SK-N-SH (cell line): Measurements from ENCODE around the gene SMIM24. TPM values are rescaled to one million over a fixed set of nuclear protein-coding genes. Genes with fewer than 3 reads are reported as not detected.

Source experiments
- CTCF ChIA-PET: fragments of 300-600, 350-600 bp; formaldehyde crosslinking; extraction: SDS; loops from one replicate; lab custom pipeline; 2021; lab: Yijun Ruan, JAX
- POLR2A ChIA-PET: fragments of 350-600 bp; sonication (Branson Sonifier 250); formaldehyde crosslinking; extraction: SDS; loops from one replicate; lab custom pipeline; 2020; ENCODE audit warnings: antibody characterized with exemption, inconsistent platforms; lab: Yijun Ruan, JAX
- DNase-seq: peaks from one replicate; pipeline ENCODE4 v3.0.0; 2012
- H2AFZ ChIP-seq: fragments of 200-600 bp; sonication (generic); 2 replicates; pipeline ENCODE4 v1.8.1; 2016; ENCODE audit warnings: antibody characterized with exemption, mild to moderate bottlenecking, low read depth
- H3F3A ChIP-seq: fragments of 200-600 bp; sonication (generic); replicated peaks from 2 replicates; pipeline ENCODE3; 2016; ENCODE audit warnings: antibody characterized with exemption, mild to moderate bottlenecking; ENCODE audit not compliant: insufficient read depth
- H3K27ac ChIP-seq, 2 experiments: fragments of 200-500 bp in 1 of 2; fragments of 200-600 bp in 1 of 2; sonication (Bioruptor generic) in 1 of 2; sonication (generic), shearing (Covaris generic) in 1 of 2; 2 replicates each; pipeline versions ENCODE4 v1.5.1 to v1.6.1; 2014 to 2016; ENCODE audit warnings: low read depth in 2 of 2, inconsistent platforms in 1 of 2, low read length in 1 of 2, mild to moderate bottlenecking in 1 of 2, mixed read lengths in 1 of 2
- H3K27me3 ChIP-seq: fragments of 200-600 bp; sonication (generic), shearing (Covaris generic); 2 replicates; pipeline ENCODE4 v1.6.1; 2016; ENCODE audit warnings: mixed run types; ENCODE audit not compliant: insufficient read depth
- H3K36me3 ChIP-seq, 2 experiments: fragments of 200-500 bp in 1 of 2; fragments of 200-600 bp in 1 of 2; sonication (Bioruptor generic) in 1 of 2; sonication (generic) in 1 of 2; replicated peaks in 1 of 2; 2 replicates each; pipeline versions ENCODE3 to v1.5.1; 2014 to 2016; ENCODE audit warnings: low read length in 1 of 2, mild to moderate bottlenecking in 1 of 2; ENCODE audit not compliant: insufficient read depth in 2 of 2, control insufficient read depth in 1 of 2
- H3K4me1 ChIP-seq, 2 experiments: fragments of 200-500 bp in 1 of 2; fragments of 200-600 bp in 1 of 2; sonication (Bioruptor generic) in 1 of 2; sonication (generic), shearing (Covaris generic) in 1 of 2; 2 replicates each; pipeline versions ENCODE4 v1.5.1 to v1.6.1; 2014 to 2016; ENCODE audit warnings: low read depth in 1 of 2, low read length in 1 of 2, mixed run types in 1 of 2; ENCODE audit not compliant: insufficient read depth in 2 of 2, control insufficient read depth in 1 of 2
- H3K4me2 ChIP-seq: fragments of 200-600 bp; sonication (generic), shearing (Covaris generic); 2 replicates; pipeline ENCODE4 v1.6.1; 2017; ENCODE audit warnings: mixed run types
- H3K4me3 ChIP-seq, 2 experiments: fragments of 200-500 bp in 1 of 2; fragments of 200-600 bp in 1 of 2; sonication (Bioruptor generic) in 1 of 2; sonication (generic), shearing (Covaris generic) in 1 of 2; 2 replicates each; pipeline versions ENCODE4 v1.5.1 to v1.8.1; 2014 to 2016; ENCODE audit warnings: low read depth in 2 of 2, inconsistent platforms in 1 of 2, low read length in 1 of 2, mild to moderate bottlenecking in 1 of 2, mixed read lengths in 1 of 2, moderate library complexity in 1 of 2
- H3K79me2 ChIP-seq: fragments of 200-600 bp; sonication (generic); 2 replicates; pipeline ENCODE4 v1.8.1; 2017; ENCODE audit warnings: mild to moderate bottlenecking; ENCODE audit not compliant: insufficient read depth
- H3K9ac ChIP-seq: fragments of 200-600 bp; sonication (generic); 2 replicates; pipeline ENCODE4 v1.6.1; 2017; ENCODE audit warnings: mixed run types
- H3K9me2 ChIP-seq: fragments of 200-600 bp; sonication (generic); 2 replicates; pipeline ENCODE4 v1.6.1; 2017; ENCODE audit warnings: mixed run types
- H3K9me3 ChIP-seq: fragments of 200-600 bp; sonication (generic); 2 replicates; pipeline ENCODE4 v1.6.1; 2017; ENCODE audit warnings: mixed run types, mild to moderate bottlenecking, moderate library complexity
- H4K20me1 ChIP-seq: fragments of 200-600 bp; sonication (generic); 2 replicates; pipeline ENCODE4 v1.6.1; 2017; ENCODE audit warnings: mild to moderate bottlenecking, mixed run types; ENCODE audit not compliant: insufficient read depth
- FOSL2 ChIP-seq: IDR thresholded peaks from 2 replicates; pipeline ENCODE4 v1.4.0; 2012; ENCODE audit warnings: low read depth, mild to moderate bottlenecking, moderate library complexity, borderline replicate concordance
- FOXJ3 ChIP-seq: sonication (generic); formaldehyde crosslinking; IDR thresholded peaks from 2 replicates; pipeline ENCODE4 v1.5.1; 2020; ENCODE audit warnings: mild to moderate bottlenecking, missing genetic modification reagents
- FOXM1 ChIP-seq: IDR thresholded peaks from 2 replicates; pipeline ENCODE4 v1.4.0; 2012; ENCODE audit warnings: low read depth, mild to moderate bottlenecking
- GABPA ChIP-seq: IDR thresholded peaks from 2 replicates; pipeline ENCODE4 v1.4.0; 2012; ENCODE audit warnings: low read depth, mild to moderate bottlenecking
- GATA2 ChIP-seq: sonication (generic); formaldehyde crosslinking; IDR thresholded peaks from 2 replicates; pipeline ENCODE4 v1.5.0; 2020; ENCODE audit warnings: mild to moderate bottlenecking, missing genetic modification reagents
- JUND ChIP-seq: IDR thresholded peaks from 2 replicates; pipeline ENCODE4 v1.4.0; 2012
- MAX ChIP-seq: IDR thresholded peaks from 2 replicates; pipeline ENCODE4 v1.4.0; 2012; ENCODE audit warnings: low read depth
- MEF2A ChIP-seq: IDR thresholded peaks from 2 replicates; pipeline ENCODE4 v1.4.0; 2012; ENCODE audit warnings: low read depth, borderline replicate concordance
- NRF1 ChIP-seq: IDR thresholded peaks from 2 replicates; pipeline ENCODE4 v1.6.1; 2012; ENCODE audit warnings: low read depth, mild to moderate bottlenecking, low read length
- PBX3 ChIP-seq: IDR thresholded peaks from 2 replicates; pipeline ENCODE4; 2012
- POLR2AphosphoS5 ChIP-seq: IDR thresholded peaks from 2 replicates; pipeline ENCODE4 v1.6.1; 2012; ENCODE audit warnings: low read depth, low read length
- RAD21 ChIP-seq: IDR thresholded peaks from 2 replicates; pipeline ENCODE4 v1.6.1; 2012; ENCODE audit warnings: mild to moderate bottlenecking, low read length
- RCOR1 ChIP-seq: fragments of 150-350 bp; IDR thresholded peaks from 2 replicates; pipeline ENCODE4 v1.6.1; 2017; ENCODE audit warnings: antibody characterized with exemption, low read length
- RFX5 ChIP-seq: IDR thresholded peaks from 2 replicates; pipeline ENCODE4 v1.6.1; 2012; ENCODE audit warnings: mild to moderate bottlenecking, improper control_type of control experiment, low read length
- RXRA ChIP-seq: IDR thresholded peaks from 2 replicates; pipeline ENCODE4 v1.4.0; 2012; ENCODE audit warnings: low read depth, mild to moderate bottlenecking, borderline replicate concordance
- SIN3A ChIP-seq: IDR thresholded peaks from 2 replicates; pipeline ENCODE4 v1.6.1; 2012; ENCODE audit warnings: low read depth, mild to moderate bottlenecking, low read length, moderate library complexity, borderline replicate concordance
- SMC3 ChIP-seq: IDR thresholded peaks from 2 replicates; pipeline ENCODE4 v1.6.1; 2012; ENCODE audit warnings: low read depth, low read length, improper control_type of control experiment
- TAF1 ChIP-seq: IDR thresholded peaks from 2 replicates; pipeline ENCODE4 v1.6.1; 2012; ENCODE audit warnings: low read depth, mild to moderate bottlenecking, low read length, moderate library complexity, borderline replicate concordance
- TCF12 ChIP-seq: IDR thresholded peaks from 2 replicates; pipeline ENCODE4 v1.4.0; 2012
- USF2 ChIP-seq: fragments of 150-350 bp; IDR thresholded peaks from 2 replicates; pipeline ENCODE4 v1.6.1; 2017; ENCODE audit warnings: antibody characterized with exemption, low read length, low read depth, borderline replicate concordance
- YY1 ChIP-seq: IDR thresholded peaks from 2 replicates; pipeline ENCODE4 v1.4.0; 2012; ENCODE audit warnings: low read depth, mild to moderate bottlenecking
- WGBS: methylation state at CpG from one replicate; pipeline ENCODE4 v1.1.6; 2017; ENCODE audit warnings: low lambda C conversion rate; 5-methylcytosine and 5-hydroxymethylcytosine counted together
- polyA plus RNA-seq, 3 experiments: library from polyadenylated mRNA; depleted of rRNA; stranded (reverse); fragments of >200 nt; gene quantifications; 2 replicates each; pipeline ENCODE4 v1.2.3, GENCODE V29; 2012

Gene SMIM24
- polyA plus RNA-seq, 1 of the 3 experiments (the other 2 are of a cell fraction), result 0.12 TPM

- Histone ChIP-seq H3K79me2 (no peaks in the 10 kb centered on the region), H3K9me2 (no peaks in the 10 kb centered on the region), H4K20me1 (no peaks in the 10 kb centered on the region), H3K9ac (no peak overlapping the region), H2AFZ (no peak overlapping the region), H3K4me2 (no peak overlapping the region), H3K4me1 (peaks cover 0 to 2% of the 10 kb centered on the region in 2 experiments; a peak in 1 of 4 replicates)
- DNase-seq, result no peak
- no peak for TF ChIP-seq PBX3
- no peak for TF ChIP-seq SIN3A
- TF ChIP-seq GATA2 (CRISPR knock-in tag), result no peak
- TF ChIP-seq YY1, result no peak
- TF ChIP-seq JUND, result no peak
- no peak for TF ChIP-seq RXRA
- no peak for TF ChIP-seq RCOR1
- TF ChIP-seq FOSL2, result no peak
- TF ChIP-seq RFX5, result no peak
- TF ChIP-seq FOXJ3, result no peak
- no peak for TF ChIP-seq RAD21
- TF ChIP-seq, all 33 proteins: peak for 0
- ChIA-PET POLR2A (no interaction called here), CTCF (interaction anchor here (1.0 to 1.2 kb wide), 2 partner anchors 37 to 162 kb away, joined by 5 to 10 read pairs; no protein-coding TSS in a partner anchor)
- H3K4me3 ChIP-seq, result no peak overlapping the region
- H3F3A ChIP-seq, result peaks cover 11% of the 10 kb centered on the region
- peaks cover 0 to 12% of the 10 kb centered on the region in 2 experiments for H3K36me3 ChIP-seq
- H3K9me3 ChIP-seq, result no peaks in the 10 kb centered on the region
- 98% methylated on average over 9 of the region's 9 CpGs for WGBS
- H3K27ac ChIP-seq, result no peak overlapping the region
- no peaks in the 10 kb centered on the region for H3K27me3 ChIP-seq
These were observed 13.7 kb downstream of the SMIM24 start for GRCh38 chr19:3466635-3467034.

- Histone ChIP-seq H3K4me2 (no peak overlapping the region), H3K4me3 (no peak overlapping the region), H3K36me3 (peaks cover 6 to 12% of the 10 kb centered on the region in 2 experiments), H3K9me2 (no peaks in the 10 kb centered on the region), H2AFZ (no peak overlapping the region), H3K79me2 (0 out of 2 replicates have a peak, but pooled peaks cover 6% of the 10 kb centered on the region), H3K9me3 (no peaks in the 10 kb centered on the region), H3K27ac (no peak overlapping the region), H3K4me1 (peaks cover 0 to 2% of the 10 kb centered on the region in 2 experiments; a peak in 1 of 4 replicates), H3K27me3 (no peaks in the 10 kb centered on the region), H4K20me1 (no peaks in the 10 kb centered on the region), H3F3A (peaks cover 15% of the 10 kb centered on the region), H3K9ac (no peak overlapping the region)
- POLR2A ChIA-PET, result no interaction called here
- no peak for DNase-seq
- CTCF ChIA-PET, result interaction anchor here (1.0 kb wide), 1 partner anchor 161 kb away, joined by 10 read pairs; no protein-coding TSS in a partner anchor
- no peak for TF ChIP-seq SMC3
- no peak for TF ChIP-seq MEF2A
- no peak for TF ChIP-seq JUND
- no peak for TF ChIP-seq YY1
- TF ChIP-seq RFX5, result no peak
- TF ChIP-seq MAX, result no peak
- TF ChIP-seq GABPA, result no peak
- TF ChIP-seq FOSL2, result no peak
- no peak for TF ChIP-seq POLR2AphosphoS5
- TF ChIP-seq RCOR1, result no peak
- no peak for TF ChIP-seq PBX3
- TF ChIP-seq FOXJ3, result no peak
- TF ChIP-seq NRF1, result no peak
- no peak for TF ChIP-seq FOXM1
- no peak for TF ChIP-seq TAF1
- no peak for TF ChIP-seq RAD21
- TF ChIP-seq USF2, result no peak
- TF ChIP-seq TCF12, result no peak
- 100% methylated on average over 4 of the region's 7 CpGs for WGBS
These were observed 14.8 kb downstream of the SMIM24 start for GRCh38 chr19:3465552-3465951.
